Stimulated activated CD8-positive, alpha-beta memory T cell treated with anti-CD3 and anti-CD28 coated beads, Interleukin-2, amount 100 ng/mL, for 1 hour (primary cell): ENCODE measurements around the gene CDH18.
"Not testable (repeated sequence)": the region's sequence is repeated elsewhere in the genome, so short reads cannot be mapped to it uniquely, and the experiment has no call there.

ENCODE experiments used
- DNase-seq, 2 donors: peaks; one replicate each; pipeline ENCODE4 v3.0.0-alpha.2; 2020; ENCODE audit warnings: low read depth in 2 of 2

Gene CDH18

GRCh38 chr5:19862711-19863110 is 125.3 kb downstream of the CDH18 start:
- DNase-seq = no peak

DNA sequence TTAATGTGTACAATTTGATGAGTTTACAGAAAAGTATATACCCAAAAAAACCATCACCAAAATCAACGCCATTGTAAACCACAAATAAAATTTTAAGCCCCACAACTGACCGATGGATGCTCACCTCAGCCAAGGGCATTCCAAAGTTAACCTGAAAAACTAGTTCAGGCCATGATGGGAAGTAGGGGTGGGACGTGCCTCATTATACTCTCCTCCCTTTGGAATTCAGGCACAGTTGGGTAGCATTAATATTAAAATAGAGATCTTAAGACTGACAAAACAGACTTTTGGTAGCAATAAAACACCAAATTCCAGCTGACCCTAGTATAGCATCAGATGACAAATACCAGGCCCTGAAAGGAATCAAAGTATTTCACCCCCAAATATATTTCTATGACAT is 129.0 kb downstream of the CDH18 start:
- no peak for DNase-seq

- DNase-seq = no peak
Observed at GRCh38 chr5:19855931-19856330, 132.1 kb downstream of the CDH18 start.

DNA sequence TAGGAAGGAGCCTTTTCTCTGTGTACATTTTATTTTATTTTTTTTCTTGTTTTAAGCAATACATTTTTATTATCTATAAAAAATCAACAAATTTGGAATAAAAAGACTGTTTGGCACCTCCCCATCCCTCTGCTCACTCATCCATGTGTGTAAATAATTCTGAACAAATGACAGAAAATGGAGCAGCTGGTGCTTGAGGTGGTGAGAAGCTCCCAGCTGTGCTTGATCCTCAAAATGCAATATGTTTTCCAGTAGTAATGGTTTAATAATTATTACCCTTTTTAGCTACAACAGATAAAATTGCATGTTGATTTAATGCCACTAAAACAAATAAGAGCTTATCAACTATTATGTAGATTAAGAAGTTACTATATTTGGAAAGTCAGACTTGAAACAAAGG is 132.5 kb downstream of the CDH18 start:
- DNase-seq = no peak

GRCh38 chr5:19855031-19855430 is 133.0 kb downstream of the CDH18 start:
- DNase-seq = no peak

- DNase-seq = no peak
Observed at GRCh38 chr5:19853616-19854240, 134.3 kb downstream of the CDH18 start.

DNA sequence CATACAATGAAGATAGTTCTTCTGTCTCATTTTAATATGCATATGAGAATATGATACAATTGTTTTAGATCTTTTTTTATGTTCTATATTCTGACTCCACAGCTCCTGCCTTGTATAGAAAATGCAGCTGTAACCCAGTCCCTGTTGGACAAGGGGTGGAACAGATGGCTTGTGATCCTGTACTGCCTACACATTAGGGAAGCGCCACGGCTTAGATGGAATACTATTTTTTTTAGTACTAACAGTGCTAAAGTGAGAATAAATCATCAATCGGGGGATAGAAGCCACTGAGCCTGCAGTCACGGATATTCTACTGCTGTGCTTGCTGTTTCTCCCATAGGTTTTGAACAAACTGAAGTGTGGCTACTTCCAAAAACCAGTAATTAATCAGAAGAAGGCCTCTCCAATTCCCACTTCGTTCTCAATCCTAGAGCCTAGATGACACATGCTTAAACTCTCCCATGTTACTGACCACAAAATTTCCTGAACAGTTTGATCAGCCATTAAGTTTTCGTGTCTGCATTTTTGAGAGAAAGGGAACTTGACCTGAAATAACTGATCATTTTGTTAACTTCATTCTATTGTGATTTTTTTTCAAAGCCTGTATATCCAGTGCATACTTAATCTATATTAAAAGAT is 150.3 kb downstream of the CDH18 start:
- DNase-seq = no peak

DNA sequence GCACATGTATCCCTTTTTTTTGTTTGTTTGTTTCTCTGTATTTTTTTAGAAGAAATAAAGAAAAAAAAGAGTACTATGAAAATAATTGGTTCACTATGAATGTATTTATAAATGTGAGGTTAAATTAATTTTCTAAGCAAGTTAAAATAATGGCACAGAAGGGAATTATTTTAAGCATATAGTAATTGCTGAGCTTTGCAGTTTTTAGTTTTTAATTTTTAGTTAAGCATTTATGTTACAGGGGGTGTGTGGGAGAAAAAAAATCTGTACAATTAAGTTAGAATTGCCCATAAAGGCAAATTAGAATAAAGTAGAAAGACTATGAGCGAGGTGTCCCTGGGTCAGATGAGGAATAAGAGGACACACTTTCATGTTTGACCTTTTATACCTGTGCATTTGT is 152.6 kb downstream of the CDH18 start:
- DNase-seq = no peak

DNA sequence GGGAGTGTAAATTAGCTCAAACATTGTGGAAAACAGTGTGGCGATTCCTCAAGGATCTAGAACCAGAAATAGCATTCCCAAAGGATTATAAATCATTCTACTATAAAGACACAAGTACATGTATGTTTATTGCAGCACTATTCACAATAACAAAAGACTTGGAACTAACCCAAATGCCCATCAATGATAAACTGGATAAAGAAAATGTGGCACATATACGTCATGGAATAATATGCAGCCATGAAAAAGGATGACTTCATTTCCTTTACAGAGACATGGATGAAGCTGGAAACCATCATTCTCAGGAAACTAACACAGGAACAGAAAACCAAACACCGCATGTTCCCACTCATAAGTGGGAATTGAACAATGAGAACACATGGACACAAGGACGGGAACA is 175.3 kb downstream of the CDH18 start:
- DNase-seq = not testable (repeated sequence)

GRCh38 chr5:19806756-19807155 is 181.2 kb downstream of the CDH18 start:
- no peak for DNase-seq

- no peak for DNase-seq
Observed at GRCh38 chr5:19802686-19803085, 185.3 kb downstream of the CDH18 start.

DNA sequence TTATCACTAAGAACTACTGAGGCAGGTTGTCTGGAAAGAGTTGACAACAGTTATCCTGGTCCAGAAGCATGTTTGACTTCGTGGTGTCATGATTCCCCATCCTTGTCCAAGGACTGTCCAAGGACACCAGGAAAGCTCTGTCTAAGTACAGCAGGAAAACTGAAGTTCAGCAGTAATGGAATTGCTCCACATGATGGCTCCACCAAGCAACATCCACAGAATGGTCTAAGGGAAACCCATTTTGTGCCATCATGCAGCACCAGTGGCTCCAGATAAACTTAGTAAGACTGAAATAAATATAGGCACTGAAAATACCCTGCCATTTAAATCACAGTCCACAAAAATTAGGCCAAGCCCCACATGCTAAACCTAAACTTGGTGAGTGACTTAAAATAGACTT is 192.8 kb downstream of the CDH18 start:
- no peak for DNase-seq

DNA sequence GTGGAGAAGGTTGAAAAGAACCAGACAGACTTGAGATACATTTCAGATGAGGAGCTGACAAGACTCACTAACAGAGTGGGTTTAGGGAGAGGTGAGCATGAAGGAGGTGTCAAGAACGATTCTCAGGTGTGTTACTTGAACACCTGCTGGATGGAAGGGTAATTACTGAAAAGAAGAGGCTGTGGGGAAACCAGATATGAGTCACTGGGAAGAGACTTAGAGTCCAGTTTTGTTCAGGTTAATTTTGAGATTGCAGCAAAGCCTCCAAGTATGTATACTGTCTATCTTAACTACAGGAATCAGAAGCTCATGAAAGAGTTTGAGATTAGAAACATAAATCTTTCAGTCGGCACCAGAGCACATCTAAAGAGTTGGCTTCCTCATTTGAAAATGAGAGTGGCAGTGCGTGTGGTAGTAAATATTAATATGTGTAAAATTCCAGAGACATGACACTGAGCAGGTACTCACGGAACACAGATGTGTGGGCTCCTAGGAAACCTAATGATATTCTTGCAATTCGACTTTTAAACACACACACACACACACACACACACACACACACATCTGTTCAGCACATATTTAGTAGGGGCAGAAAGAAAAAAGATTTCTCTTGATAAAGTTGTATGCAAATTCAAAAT is 197.1 kb downstream of the CDH18 start:
- no peak for DNase-seq

GRCh38 chr5:19782566-19782965 is 205.4 kb downstream of the CDH18 start:
- DNase-seq = no peak

DNA sequence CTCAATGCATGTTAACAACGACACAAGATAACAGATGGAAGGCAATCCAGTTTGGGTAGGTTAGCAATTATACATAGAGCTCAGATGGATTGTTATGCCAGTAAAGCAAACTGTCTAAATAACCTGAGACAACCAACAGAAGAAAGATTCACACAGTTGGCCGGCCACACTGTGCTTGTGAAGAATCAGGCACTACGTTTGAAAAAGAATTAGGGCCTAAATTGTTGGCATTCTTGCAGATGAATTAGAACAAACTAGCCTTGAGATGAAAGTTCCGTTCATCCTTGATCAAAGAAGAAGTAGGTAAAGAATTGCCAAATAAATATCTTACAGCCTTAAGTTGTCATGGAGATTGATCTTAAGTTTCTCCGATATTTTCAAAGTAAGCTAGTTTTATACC is 210.6 kb downstream of the CDH18 start:
- DNase-seq = no peak

GRCh38 chr5:19776886-19777285 is 211.1 kb downstream of the CDH18 start:
- DNase-seq = not testable (repeated sequence)

DNA sequence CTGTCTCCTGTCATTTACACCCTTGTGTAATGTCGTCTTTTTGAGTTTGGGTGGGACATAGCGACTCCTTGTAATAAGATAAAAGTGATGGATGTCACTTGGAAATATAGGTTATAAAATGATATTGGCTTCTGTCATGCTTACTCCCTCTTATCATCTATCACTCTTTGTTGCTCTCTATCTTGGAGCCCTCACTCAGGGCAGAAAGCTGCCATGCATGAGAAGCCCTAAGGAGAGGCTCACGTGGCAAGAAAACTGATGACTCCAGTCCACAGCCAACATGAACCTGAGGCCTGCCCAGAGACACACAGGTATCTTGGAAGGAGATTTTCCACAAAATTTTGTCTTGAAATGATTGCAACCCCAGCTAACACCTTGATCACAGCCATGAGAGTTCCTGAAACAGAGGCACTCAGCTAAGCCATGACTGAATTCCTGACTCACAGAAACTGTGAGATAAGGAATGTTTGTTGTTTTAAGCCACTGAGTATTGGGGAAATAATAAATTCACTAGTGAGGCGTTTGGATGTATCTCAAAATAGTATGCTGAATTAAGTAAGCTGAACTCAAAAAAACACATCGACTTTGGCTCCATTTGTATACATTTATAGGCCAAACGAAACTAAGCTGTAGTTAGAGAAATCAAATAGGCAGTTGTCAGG is 216.7 kb downstream of the CDH18 start:
- no peak for DNase-seq

DNA sequence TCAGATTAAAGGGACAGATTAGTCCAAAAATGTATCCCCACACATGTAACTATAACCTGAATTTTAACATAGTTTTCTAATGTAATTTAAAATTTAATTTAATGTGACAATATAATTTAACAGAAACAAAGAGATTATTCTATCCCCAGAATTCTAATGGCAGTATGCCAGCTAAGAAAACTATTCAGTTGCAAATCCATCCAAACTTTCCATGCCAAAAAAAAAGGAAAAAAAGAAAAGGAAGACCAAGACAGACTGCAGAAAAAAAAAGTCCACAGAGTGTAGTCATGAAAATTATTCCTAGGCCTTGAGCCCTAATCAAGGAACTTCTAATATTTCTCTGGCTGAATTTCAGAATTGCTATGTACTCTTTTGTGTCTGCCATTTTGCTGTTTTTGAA is 217.6 kb downstream of the CDH18 start:
- DNase-seq = no peak

GRCh38 chr5:19767987-19768386 is 220.0 kb downstream of the CDH18 start:
- no peak for DNase-seq

DNA sequence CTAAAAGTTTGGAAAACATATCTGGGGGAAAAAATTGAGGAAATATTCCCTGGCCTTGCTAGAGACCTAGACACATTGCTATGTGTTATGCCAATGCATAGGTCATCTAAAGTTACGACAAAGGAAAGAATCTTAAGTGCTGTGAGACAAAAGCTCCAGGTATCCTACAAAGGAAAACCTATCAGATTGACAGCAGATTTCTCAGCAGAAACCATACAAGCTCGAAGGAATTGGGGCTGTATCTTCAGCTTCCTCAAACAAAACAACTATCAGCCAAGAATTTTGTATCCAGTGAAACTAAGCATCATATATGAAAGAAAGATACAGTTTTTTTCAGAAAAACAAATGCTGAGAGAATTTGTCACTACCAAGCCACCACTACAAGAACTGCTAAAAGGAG is 234.4 kb downstream of the CDH18 start:
- DNase-seq = no peak

DNA sequence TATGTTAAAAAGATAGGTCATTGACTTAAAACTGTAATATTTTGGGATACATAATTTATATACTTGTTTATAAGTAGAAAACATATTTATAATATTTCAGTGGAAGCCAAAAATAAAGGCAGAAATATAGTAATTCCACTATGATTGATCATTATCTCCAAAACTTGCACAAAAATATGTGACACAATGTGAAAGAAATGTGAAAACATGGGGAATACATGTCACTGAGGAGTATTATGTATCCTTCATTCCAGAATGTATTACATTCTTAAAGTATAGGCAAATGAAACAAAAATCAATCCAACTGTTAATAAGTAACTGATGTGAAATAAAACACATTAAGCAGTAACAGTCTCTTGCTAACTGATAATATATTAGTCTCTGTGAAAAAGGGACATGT is 236.7 kb downstream of the CDH18 start:
- DNase-seq = no peak

- no peak for DNase-seq
Observed at GRCh38 chr5:19745247-19745646, 242.8 kb downstream of the CDH18 start.

- DNase-seq = no peak
Observed at GRCh38 chr5:19739671-19740070, 248.3 kb downstream of the CDH18 start.
